Measurements from ENCODE around the gene GPS2.

Gene GPS2, protein sequence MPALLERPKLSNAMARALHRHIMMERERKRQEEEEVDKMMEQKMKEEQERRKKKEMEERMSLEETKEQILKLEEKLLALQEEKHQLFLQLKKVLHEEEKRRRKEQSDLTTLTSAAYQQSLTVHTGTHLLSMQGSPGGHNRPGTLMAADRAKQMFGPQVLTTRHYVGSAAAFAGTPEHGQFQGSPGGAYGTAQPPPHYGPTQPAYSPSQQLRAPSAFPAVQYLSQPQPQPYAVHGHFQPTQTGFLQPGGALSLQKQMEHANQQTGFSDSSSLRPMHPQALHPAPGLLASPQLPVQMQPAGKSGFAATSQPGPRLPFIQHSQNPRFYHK

DNA sequence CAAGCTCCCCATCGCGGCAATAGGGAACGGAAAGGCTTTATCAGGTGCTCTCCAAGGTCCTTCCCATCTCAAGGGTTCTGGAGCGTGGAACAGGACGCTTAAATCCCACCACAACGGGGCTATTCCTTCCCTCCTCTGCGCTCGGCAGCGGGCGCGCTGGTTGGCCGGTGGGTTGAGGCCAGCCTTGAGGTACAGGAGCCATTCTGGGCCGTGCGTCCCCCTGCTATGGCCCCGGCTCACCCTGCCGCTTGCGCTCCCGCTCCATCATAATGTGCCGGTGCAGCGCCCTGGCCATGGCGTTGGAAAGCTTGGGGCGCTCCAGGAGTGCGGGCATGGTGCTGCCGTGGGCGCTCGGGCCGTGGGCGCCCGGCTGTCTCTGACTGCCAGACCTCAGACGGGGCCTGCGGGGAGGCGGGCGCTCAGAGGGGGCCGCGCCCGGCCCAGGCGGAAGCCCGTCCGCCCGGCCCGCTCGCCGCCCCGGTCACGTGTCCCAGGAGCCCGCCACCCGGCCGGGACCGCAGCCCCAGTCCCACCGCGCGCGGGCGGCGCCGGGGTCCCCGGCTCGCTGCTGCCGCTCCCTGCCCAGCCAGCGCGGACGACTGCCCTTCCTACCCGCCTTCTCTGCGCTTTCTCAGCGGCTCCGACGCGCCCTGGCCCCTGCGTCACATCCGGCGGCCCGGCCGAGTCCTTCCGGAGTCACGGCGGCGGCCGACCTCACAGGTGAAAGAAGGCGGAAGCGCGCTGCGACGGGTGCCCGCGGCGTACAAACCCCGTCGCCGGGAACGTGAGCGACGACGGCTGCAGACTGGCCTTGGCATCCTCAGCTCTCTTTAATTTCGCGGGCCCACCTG is at the start of gene GPS2:
TSS of gene GPS2 (minus strand) at position 642 of the 851 bp plus-strand sequence. CDS start at position 334, 308 bp downstream.
- Histone ChIP-seq H4K20me1 (ENCODE audit: insufficient read depth, low read length) (peaks cover 4% of the 10 kb centered on the region; the same call in 1 of the 2 replicates), H3K79me2 (ENCODE audit: insufficient read depth, low read length) (peaks cover 8% of the 10 kb centered on the region; the same call in 1 of the 2 replicates), H3F3A (ENCODE audit: insufficient read depth, low read length) (peaks cover 21% of the 10 kb centered on the region), H3K27ac (ENCODE audit: low read depth, low read length, poor library complexity, severe bottlenecking) (peak within 1 kb of the TSS; percentile 81), H3K4me3 (ENCODE audit: low read depth, low read length, poor library complexity, severe bottlenecking) (peak within 1 kb of the TSS; percentile 99), H3K36me3 (ENCODE audit: insufficient read depth, low read length) (peaks cover 76% of the 10 kb centered on the region), H3K9me3 (ENCODE audit: low read length) (no peaks in the 10 kb centered on the region), H3K9ac (ENCODE audit: low read length) (peak within 1 kb of the TSS; percentile 98), H3K27me3 (ENCODE audit: insufficient read depth, low read length) (no peaks in the 10 kb centered on the region), H2AFZ (ENCODE audit: low read length) (no peak within 1 kb of the TSS), H3K9me2 (ENCODE audit: low read depth, low read length) (no peaks in the 10 kb centered on the region), H3K4me2 (ENCODE audit: low read length) (peak within 1 kb of the TSS; percentile 97), H3K4me1 (ENCODE audit: insufficient read depth, low read length, severe bottlenecking) (peaks cover 44% of the 10 kb centered on the region)
- TF ChIP-seq EZH2 (IDR thresholded peaks at IDR 0.05; ENCODE audit: borderline replicate concordance, low read length): no peak
- TF ChIP-seq, protein P1, sequence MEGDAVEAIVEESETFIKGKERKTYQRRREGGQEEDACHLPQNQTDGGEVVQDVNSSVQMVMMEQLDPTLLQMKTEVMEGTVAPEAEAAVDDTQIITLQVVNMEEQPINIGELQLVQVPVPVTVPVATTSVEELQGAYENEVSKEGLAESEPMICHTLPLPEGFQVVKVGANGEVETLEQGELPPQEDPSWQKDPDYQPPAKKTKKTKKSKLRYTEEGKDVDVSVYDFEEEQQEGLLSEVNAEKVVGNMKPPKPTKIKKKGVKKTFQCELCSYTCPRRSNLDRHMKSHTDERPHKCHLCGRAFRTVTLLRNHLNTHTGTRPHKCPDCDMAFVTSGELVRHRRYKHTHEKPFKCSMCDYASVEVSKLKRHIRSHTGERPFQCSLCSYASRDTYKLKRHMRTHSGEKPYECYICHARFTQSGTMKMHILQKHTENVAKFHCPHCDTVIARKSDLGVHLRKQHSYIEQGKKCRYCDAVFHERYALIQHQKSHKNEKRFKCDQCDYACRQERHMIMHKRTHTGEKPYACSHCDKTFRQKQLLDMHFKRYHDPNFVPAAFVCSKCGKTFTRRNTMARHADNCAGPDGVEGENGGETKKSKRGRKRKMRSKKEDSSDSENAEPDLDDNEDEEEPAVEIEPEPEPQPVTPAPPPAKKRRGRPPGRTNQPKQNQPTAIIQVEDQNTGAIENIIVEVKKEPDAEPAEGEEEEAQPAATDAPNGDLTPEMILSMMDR (IDR thresholded peaks at IDR 0.05; ENCODE audit: low read length): no peak

DNA sequence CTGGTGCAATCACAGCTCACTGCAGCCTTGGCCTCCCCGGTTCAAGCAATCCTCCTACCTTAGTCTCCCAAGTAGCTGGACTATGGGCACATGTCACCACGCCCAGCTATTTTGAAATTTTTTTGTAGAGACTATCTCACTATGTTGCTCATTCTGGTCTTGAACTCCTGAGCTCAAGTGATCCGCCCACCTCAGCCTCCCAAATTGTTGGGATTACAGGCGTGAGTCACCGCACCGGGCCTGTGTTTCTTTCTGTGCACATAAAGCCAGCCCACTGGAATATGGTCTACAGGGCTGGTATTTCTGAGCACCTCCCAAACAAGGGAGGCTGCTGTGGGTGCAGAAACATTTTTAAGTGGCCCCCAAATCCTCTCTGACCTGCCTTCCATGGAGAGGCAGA is 48.2 kb upstream of the GPS2 start:
- no peak overlapping the region for H3K27ac ChIP-seq (ENCODE audit: low read depth, low read length, poor library complexity, severe bottlenecking)
- H3K4me1 ChIP-seq (ENCODE audit: insufficient read depth, low read length, severe bottlenecking): no peaks in the 10 kb centered on the region
- H2AFZ ChIP-seq (ENCODE audit: low read length): no peak overlapping the region
- H4K20me1 ChIP-seq (ENCODE audit: insufficient read depth, low read length): no peaks in the 10 kb centered on the region
- H3K4me3 ChIP-seq (ENCODE audit: low read depth, low read length, poor library complexity, severe bottlenecking): no peak overlapping the region
- no peaks in the 10 kb centered on the region for H3K9me2 ChIP-seq (ENCODE audit: low read depth, low read length)
- TF ChIP-seq, protein P1 (IDR thresholded peaks at IDR 0.05; ENCODE audit: low read length): no peak
- no peak for TF ChIP-seq EZH2 (IDR thresholded peaks at IDR 0.05; ENCODE audit: borderline replicate concordance, low read length)
- no peaks in the 10 kb centered on the region for H3F3A ChIP-seq (ENCODE audit: insufficient read depth, low read length)
- H3K4me2 ChIP-seq (ENCODE audit: low read length): no peak overlapping the region
- no peaks in the 10 kb centered on the region for H3K9me3 ChIP-seq (ENCODE audit: low read length)
- peaks cover 10% of the 10 kb centered on the region; the same call in 1 of the 2 replicates for H3K27me3 ChIP-seq (ENCODE audit: insufficient read depth, low read length)
- no peaks in the 10 kb centered on the region for H3K79me2 ChIP-seq (ENCODE audit: insufficient read depth, low read length)
- no peaks in the 10 kb centered on the region for H3K36me3 ChIP-seq (ENCODE audit: insufficient read depth, low read length)
- H3K9ac ChIP-seq (ENCODE audit: low read length): no peak overlapping the region

DNA sequence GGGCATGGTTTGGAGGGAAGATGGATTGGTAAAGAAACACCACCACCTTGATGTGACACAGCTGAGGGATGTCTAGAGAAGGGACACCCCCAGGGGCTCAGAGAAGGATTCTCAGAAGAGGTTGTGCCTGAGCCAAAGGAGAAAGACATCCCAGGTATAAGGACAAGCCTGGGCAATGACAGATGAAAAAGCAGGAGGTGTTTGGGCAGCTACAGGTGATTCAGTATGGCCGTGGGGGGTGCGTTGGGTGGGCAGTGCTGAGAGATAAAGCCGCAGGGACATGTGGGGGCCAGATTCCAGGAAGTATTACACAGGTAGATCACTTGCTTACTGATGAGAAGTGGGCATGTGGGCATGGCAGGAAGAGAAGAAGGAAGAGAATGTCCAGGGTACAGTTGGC is 46.7 kb upstream of the GPS2 start:
- Histone ChIP-seq H3K36me3 (ENCODE audit: insufficient read depth, low read length) (no peaks in the 10 kb centered on the region), H2AFZ (ENCODE audit: low read length) (no peak overlapping the region), H3K27me3 (ENCODE audit: insufficient read depth, low read length) (peaks cover 10% of the 10 kb centered on the region; the same call in 1 of the 2 replicates), H3K27ac (ENCODE audit: low read depth, low read length, poor library complexity, severe bottlenecking) (no peak overlapping the region), H3K4me1 (ENCODE audit: insufficient read depth, low read length, severe bottlenecking) (no peaks in the 10 kb centered on the region), H3F3A (ENCODE audit: insufficient read depth, low read length) (no peaks in the 10 kb centered on the region), H3K9ac (ENCODE audit: low read length) (no peak overlapping the region), H4K20me1 (ENCODE audit: insufficient read depth, low read length) (no peaks in the 10 kb centered on the region), H3K9me3 (ENCODE audit: low read length) (no peaks in the 10 kb centered on the region), H3K9me2 (ENCODE audit: low read depth, low read length) (no peaks in the 10 kb centered on the region), H3K4me3 (ENCODE audit: low read depth, low read length, poor library complexity, severe bottlenecking) (no peak overlapping the region), H3K4me2 (ENCODE audit: low read length) (no peak overlapping the region), H3K79me2 (ENCODE audit: insufficient read depth, low read length) (no peaks in the 10 kb centered on the region)
- TF ChIP-seq, protein P1 (IDR thresholded peaks at IDR 0.05; ENCODE audit: low read length): no peak
- TF ChIP-seq EZH2 (IDR thresholded peaks at IDR 0.05; ENCODE audit: borderline replicate concordance, low read length): no peak
